ENCODE results near the gene SLC23A1. TPM values are rescaled to one million over a fixed set of nuclear protein-coding genes. Genes with fewer than 3 reads are reported as not detected.

The SLC23A1 gene
- total RNA-seq, 1 donor from 2014 or later, result not detected

DNA sequence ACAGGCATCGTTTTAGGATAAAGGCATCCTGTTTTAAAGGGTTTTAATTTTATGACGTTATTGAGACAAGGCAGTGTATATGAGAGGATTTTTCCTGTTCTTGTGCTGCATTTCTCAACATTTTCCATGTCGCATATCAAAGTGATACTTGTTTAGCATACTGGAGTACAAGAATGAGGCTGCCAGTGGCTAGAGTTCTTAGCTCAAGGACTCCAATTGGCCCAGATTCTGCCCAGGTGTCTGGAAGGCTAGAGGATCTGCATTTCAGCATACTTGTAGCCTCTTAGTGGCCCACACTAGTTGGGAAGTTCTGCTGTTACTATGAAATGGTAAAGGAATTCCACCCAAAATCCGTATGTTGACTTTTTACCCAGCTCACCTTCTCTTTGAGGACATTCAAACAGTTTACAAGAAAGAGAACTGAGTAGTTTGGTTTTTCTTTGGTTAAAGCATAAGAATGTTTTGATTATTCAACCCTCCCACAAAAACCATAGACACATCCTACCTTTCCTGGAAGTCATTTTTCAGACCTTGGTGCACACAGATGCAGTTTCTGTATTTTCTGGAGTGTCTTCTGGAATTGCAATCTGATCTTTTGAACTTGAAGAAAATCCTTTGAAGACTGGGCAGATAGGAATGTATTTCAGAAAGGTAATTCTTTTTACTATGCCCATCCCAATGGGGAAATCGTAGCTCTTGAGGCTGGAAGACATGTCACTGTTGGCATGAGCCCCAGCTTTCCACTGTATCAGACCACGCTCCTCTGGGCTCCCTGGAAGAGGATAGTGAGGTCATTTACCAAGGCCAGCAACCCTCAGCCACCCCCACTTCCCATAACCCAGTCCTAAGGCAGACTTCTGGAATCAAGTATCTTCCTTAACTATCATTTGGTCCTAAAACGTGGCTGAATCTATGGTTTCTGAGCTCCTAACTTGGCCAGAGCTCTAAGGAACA is 11.3 kb downstream of the SLC23A1 start:
- Mint-ChIP-seq H3K4me3 (ENCODE audit: unreplicated experiment) (no peak overlapping the region), H3K9me3 (ENCODE audit: low read depth) (no peaks in the 10 kb centered on the region), H3K27ac (ENCODE audit: unreplicated experiment) (no peak overlapping the region), H3K4me1 (ENCODE audit: low read depth) (peaks cover 39% of the 10 kb centered on the region), H3K36me3 (ENCODE audit: low read depth) (peaks cover 10% of the 10 kb centered on the region), H3K27me3 (ENCODE audit: low read depth) (no peaks in the 10 kb centered on the region)
- TF ChIP-seq, protein P1, sequence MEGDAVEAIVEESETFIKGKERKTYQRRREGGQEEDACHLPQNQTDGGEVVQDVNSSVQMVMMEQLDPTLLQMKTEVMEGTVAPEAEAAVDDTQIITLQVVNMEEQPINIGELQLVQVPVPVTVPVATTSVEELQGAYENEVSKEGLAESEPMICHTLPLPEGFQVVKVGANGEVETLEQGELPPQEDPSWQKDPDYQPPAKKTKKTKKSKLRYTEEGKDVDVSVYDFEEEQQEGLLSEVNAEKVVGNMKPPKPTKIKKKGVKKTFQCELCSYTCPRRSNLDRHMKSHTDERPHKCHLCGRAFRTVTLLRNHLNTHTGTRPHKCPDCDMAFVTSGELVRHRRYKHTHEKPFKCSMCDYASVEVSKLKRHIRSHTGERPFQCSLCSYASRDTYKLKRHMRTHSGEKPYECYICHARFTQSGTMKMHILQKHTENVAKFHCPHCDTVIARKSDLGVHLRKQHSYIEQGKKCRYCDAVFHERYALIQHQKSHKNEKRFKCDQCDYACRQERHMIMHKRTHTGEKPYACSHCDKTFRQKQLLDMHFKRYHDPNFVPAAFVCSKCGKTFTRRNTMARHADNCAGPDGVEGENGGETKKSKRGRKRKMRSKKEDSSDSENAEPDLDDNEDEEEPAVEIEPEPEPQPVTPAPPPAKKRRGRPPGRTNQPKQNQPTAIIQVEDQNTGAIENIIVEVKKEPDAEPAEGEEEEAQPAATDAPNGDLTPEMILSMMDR (IDR thresholded peaks at IDR 0.05), result no peak
- DNase-seq (ENCODE audit: low spot score), result no peak

DNA sequence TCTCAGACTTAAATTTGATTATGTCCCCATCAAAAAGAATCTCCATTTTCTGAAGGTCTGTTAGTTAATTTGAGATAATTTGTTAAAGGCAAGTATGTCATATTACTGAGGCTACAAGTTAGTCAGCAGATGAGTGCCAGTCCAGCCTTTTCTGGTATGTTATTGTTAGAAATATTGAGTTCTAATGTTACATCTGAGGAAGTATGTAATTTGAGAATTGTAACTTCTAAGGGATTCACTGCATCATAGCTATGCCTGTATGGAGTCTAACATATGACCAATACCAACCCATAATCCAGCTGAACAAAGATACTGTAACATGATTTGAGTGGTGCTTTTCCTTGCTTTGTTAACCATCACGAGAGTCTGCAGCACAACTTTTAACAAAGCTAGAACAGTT is 13.9 kb downstream of the SLC23A1 start:
- Mint-ChIP-seq H3K4me1 (ENCODE audit: low read depth) (peaks cover 42% of the 10 kb centered on the region), H3K4me3 (ENCODE audit: unreplicated experiment) (no peak overlapping the region), H3K36me3 (ENCODE audit: low read depth) (peaks cover 19% of the 10 kb centered on the region), H3K9me3 (ENCODE audit: low read depth) (no peaks in the 10 kb centered on the region), H3K27ac (ENCODE audit: unreplicated experiment) (peak overlapping the region; percentile 97), H3K27me3 (ENCODE audit: low read depth) (no peaks in the 10 kb centered on the region)
- no peak for DNase-seq (ENCODE audit: low spot score)
- TF ChIP-seq, protein P1 (IDR thresholded peaks at IDR 0.05), result no peak

DNA sequence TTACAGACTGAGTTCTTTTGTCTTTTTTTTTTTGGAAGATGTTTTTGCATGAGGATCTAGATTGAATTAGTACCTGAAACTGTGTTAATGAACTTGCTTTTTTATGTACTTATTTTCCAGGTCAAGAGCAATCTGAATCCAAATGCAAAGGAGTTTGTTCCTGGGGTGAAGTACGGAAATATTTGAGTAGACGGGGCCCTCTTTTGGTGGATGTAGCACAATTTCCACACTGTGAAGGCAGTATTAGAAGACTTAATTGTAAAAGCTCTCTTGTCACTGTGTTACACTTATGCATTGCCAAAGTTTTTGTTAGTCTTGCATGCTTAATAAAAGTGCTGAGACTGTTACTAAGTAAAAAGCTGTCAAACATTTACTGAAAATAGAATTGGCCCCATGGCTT is 14.5 kb downstream of the SLC23A1 start:
- DNase-seq (ENCODE audit: low spot score), result no peak
- Mint-ChIP-seq H3K27ac (ENCODE audit: unreplicated experiment) (peak overlapping the region; percentile 97), H3K9me3 (ENCODE audit: low read depth) (no peaks in the 10 kb centered on the region), H3K36me3 (ENCODE audit: low read depth) (peaks cover 23% of the 10 kb centered on the region), H3K4me1 (ENCODE audit: low read depth) (peaks cover 36% of the 10 kb centered on the region), H3K4me3 (ENCODE audit: unreplicated experiment) (no peak overlapping the region), H3K27me3 (ENCODE audit: low read depth) (no peaks in the 10 kb centered on the region)
- TF ChIP-seq, protein P1 (IDR thresholded peaks at IDR 0.05), result peak; percentile 66

DNA sequence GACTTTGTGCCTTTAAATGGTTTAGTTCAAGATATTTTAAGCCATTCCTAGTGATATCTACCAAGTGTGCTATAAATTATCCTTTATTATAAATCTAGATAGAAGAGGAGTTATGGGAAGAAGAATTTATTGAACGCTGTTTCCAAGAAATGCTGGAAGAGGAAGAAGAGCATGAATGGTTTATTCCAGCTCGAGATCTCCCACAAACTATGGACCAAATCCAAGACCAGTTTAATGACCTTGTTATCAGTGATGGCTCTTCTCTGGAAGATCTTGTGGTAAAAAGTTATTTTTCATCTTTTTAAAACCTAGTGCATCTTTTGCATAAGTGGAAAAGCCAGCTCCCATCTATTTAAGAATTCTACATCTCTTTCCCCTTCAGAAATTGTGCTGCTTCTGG is 18.6 kb downstream of the SLC23A1 start:
- TF ChIP-seq, protein P1 (IDR thresholded peaks at IDR 0.05), result no peak
- no peak for DNase-seq (ENCODE audit: low spot score)
- peaks cover 22% of the 10 kb centered on the region for H3K4me1 Mint-ChIP-seq (ENCODE audit: low read depth)
- H3K36me3 Mint-ChIP-seq (ENCODE audit: low read depth), result peaks cover 20% of the 10 kb centered on the region
- H3K9me3 Mint-ChIP-seq (ENCODE audit: low read depth), result no peaks in the 10 kb centered on the region
- no peaks in the 10 kb centered on the region for H3K27me3 Mint-ChIP-seq (ENCODE audit: low read depth)
- no peak overlapping the region for H3K4me3 Mint-ChIP-seq (ENCODE audit: unreplicated experiment)
- no peak overlapping the region for H3K27ac Mint-ChIP-seq (ENCODE audit: unreplicated experiment)

DNA sequence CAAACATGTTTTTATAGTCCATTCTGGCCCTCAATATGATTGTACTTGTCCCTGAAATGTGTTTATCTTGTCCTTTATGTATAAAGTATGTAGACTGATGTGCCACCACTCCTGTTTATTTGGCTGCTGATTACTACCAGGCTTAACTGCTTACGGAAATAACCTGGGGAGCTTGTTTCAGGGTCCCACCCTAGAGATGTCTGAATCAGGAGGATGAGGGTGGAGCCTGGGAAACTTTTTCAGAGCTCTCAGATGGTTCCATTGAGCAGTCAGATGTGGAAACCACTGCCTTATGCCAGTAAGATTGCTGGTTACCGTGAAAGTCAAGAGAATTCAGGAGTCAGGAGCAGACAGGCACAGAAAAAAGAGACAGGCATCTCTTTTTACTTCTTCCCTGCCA is 19.2 kb downstream of the SLC23A1 start:
- DNase-seq (ENCODE audit: low spot score), result no peak
- no peaks in the 10 kb centered on the region for H3K27me3 Mint-ChIP-seq (ENCODE audit: low read depth)
- no peak overlapping the region for H3K4me3 Mint-ChIP-seq (ENCODE audit: unreplicated experiment)
- no peak overlapping the region for H3K27ac Mint-ChIP-seq (ENCODE audit: unreplicated experiment)
- peaks cover 18% of the 10 kb centered on the region for H3K4me1 Mint-ChIP-seq (ENCODE audit: low read depth)
- TF ChIP-seq, protein P1 (IDR thresholded peaks at IDR 0.05), result no peak
- H3K9me3 Mint-ChIP-seq (ENCODE audit: low read depth), result no peaks in the 10 kb centered on the region
- peaks cover 20% of the 10 kb centered on the region for H3K36me3 Mint-ChIP-seq (ENCODE audit: low read depth)

All from chondrocyte (in vitro differentiated cells).